ENCODE measurements around the gene FAM13A. TPM values are rescaled to one million over a fixed set of nuclear protein-coding genes. Genes with fewer than 3 reads are reported as not detected.

FAM13A gene
- total RNA-seq, 1 experiment from 2014 or later, result 26.7 TPM

GRCh38 chr4:88731381-88731780 lies 325.6 kb downstream of the FAM13A start:
- TF ChIP-seq EZH2 (IDR thresholded peaks at IDR 0.05; ENCODE audit: low read depth) (no peak), CTCF (conservative IDR thresholded peaks at IDR 0.05) (no peak)
- ChIA-PET POLR2A (ENCODE audit: unreplicated experiment) (no interaction called here), CTCF (no interaction called here)
- Histone ChIP-seq H2AFZ (no peak overlapping the region), H3K4me1 (replicated peaks; ENCODE audit: insufficient read depth) (no peaks in the 10 kb centered on the region), H3K27me3 (ENCODE audit: insufficient read depth, low read depth) (no peaks in the 10 kb centered on the region), H3K4me2 (no peak overlapping the region), H3F3A (ENCODE audit: insufficient read depth, low read depth) (no peaks in the 10 kb centered on the region), H3K4me3 (no peak overlapping the region), H3K36me3 (ENCODE audit: low read depth) (no peaks in the 10 kb centered on the region), H3K9me2 (ENCODE audit: insufficient read depth) (no peaks in the 10 kb centered on the region), H3K79me2 (ENCODE audit: low read depth) (no peaks in the 10 kb centered on the region), H4K20me1 (ENCODE audit: insufficient read depth) (no peaks in the 10 kb centered on the region), H3K9me3 (ENCODE audit: insufficient read depth, low read depth) (no peaks in the 10 kb centered on the region), H3K27ac (no peak overlapping the region)
- intact Hi-C loops (cut with micrococcal nuclease; ENCODE audit: unreplicated experiment), result no loop called here
- BruUV-seq (replicated peaks), result no TSS peak
- no peak for DNase-seq

- no peak overlapping the region for H2AFZ ChIP-seq
- no peak overlapping the region for H3K4me3 ChIP-seq
- no peak for DNase-seq
- no peaks in the 10 kb centered on the region for H3K79me2 ChIP-seq (ENCODE audit: low read depth)
- no peaks in the 10 kb centered on the region for H3K36me3 ChIP-seq (ENCODE audit: low read depth)
- H3K9me3 ChIP-seq (ENCODE audit: insufficient read depth, low read depth), result no peaks in the 10 kb centered on the region
- TF ChIP-seq EZH2 (IDR thresholded peaks at IDR 0.05; ENCODE audit: low read depth) (no peak), CTCF (conservative IDR thresholded peaks at IDR 0.05) (no peak)
- BruUV-seq (replicated peaks), result no TSS peak
- POLR2A ChIA-PET (ENCODE audit: unreplicated experiment), result no interaction called here
- H3K27ac ChIP-seq, result no peak overlapping the region
- H3K27me3 ChIP-seq (ENCODE audit: insufficient read depth, low read depth), result no peaks in the 10 kb centered on the region
- CTCF ChIA-PET, result no interaction called here
- H3K4me1 ChIP-seq (replicated peaks; ENCODE audit: insufficient read depth), result no peaks in the 10 kb centered on the region
- intact Hi-C loops (cut with micrococcal nuclease; ENCODE audit: unreplicated experiment), result no loop called here
- no peaks in the 10 kb centered on the region for H3K9me2 ChIP-seq (ENCODE audit: insufficient read depth)
- H4K20me1 ChIP-seq (ENCODE audit: insufficient read depth), result no peaks in the 10 kb centered on the region
- H3F3A ChIP-seq (ENCODE audit: insufficient read depth, low read depth), result no peaks in the 10 kb centered on the region
- H3K4me2 ChIP-seq, result no peak overlapping the region
Observed at GRCh38 chr4:88730811-88731210, 326.2 kb downstream of the FAM13A start.

- H3K27me3 ChIP-seq (ENCODE audit: insufficient read depth, low read depth), result no peaks in the 10 kb centered on the region
- DNase-seq, result no peak
- no peaks in the 10 kb centered on the region for H3K36me3 ChIP-seq (ENCODE audit: low read depth)
- intact Hi-C loops (cut with micrococcal nuclease; ENCODE audit: unreplicated experiment), result no loop called here
- H3K9me2 ChIP-seq (ENCODE audit: insufficient read depth), result no peaks in the 10 kb centered on the region
- no peak overlapping the region for H3K4me2 ChIP-seq
- H3K4me3 ChIP-seq, result no peak overlapping the region
- H3F3A ChIP-seq (ENCODE audit: insufficient read depth, low read depth), result no peaks in the 10 kb centered on the region
- H3K79me2 ChIP-seq (ENCODE audit: low read depth), result no peaks in the 10 kb centered on the region
- no peak overlapping the region for H3K27ac ChIP-seq
- no peak overlapping the region for H2AFZ ChIP-seq
- H3K9me3 ChIP-seq (ENCODE audit: insufficient read depth, low read depth), result no peaks in the 10 kb centered on the region
- POLR2A ChIA-PET (ENCODE audit: unreplicated experiment), result no interaction called here
- no peaks in the 10 kb centered on the region for H4K20me1 ChIP-seq (ENCODE audit: insufficient read depth)
- no peaks in the 10 kb centered on the region for H3K4me1 ChIP-seq (replicated peaks; ENCODE audit: insufficient read depth)
- CTCF ChIA-PET, result no interaction called here
- BruUV-seq (replicated peaks), result no TSS peak
- no peak for TF ChIP-seq EZH2 (IDR thresholded peaks at IDR 0.05; ENCODE audit: low read depth)
- TF ChIP-seq CTCF (conservative IDR thresholded peaks at IDR 0.05), result no peak
Observed at GRCh38 chr4:88729146-88729760, 327.7 kb downstream of the FAM13A start.

Data from PC-9 (cell line).